Middle frontal gyrus (tissue), 1 donor: Measurements from ENCODE around the gene TMEM86B.

Source experiments
- DNase-seq: peaks from one replicate; pipeline ENCODE4 v3.0.0-alpha.2; 2015; ENCODE audit warnings: low spot score; ENCODE audit errors: extremely low spot score

TMEM86B gene

GRCh38 chr19:55178781-55179599 lies 49.6 kb downstream of the TMEM86B start:
- DNase-seq = peak; percentile 40
